K562 (cell line): ENCODE results near the gene CD2. TPM values are rescaled to one million over a fixed set of nuclear protein-coding genes. Genes with fewer than 3 reads are reported as not detected.

Experiments
- CBX3 ChIP-seq, 2 experiments: IDR thresholded peaks; 1 replicate in 1 of 2; 2 replicates in 1 of 2; pipeline ENCODE4 v1.6.1; 2012; ENCODE audit warnings: inconsistent platforms in 2 of 2, low read length in 2 of 2, borderline replicate concordance in 1 of 2, control low read depth in 1 of 2
- ELF4 ChIP-seq: fragments of 450-650 bp; formaldehyde crosslinking; IDR thresholded peaks from 2 replicates; pipeline ENCODE4 v1.4.0; 2022; ENCODE audit warnings: missing genetic modification characterization
- FOXA1 ChIP-seq: fragments of 450-650 bp; IDR thresholded peaks from 2 replicates; pipeline ENCODE4 v1.6.1; 2016; ENCODE audit warnings: mild to moderate bottlenecking, borderline replicate concordance
- GABPA ChIP-seq: fragments of 200-800 bp; sonication (Bioruptor generic); conservative IDR thresholded peaks from 2 replicates; pipeline ENCODE4 v1.6.1; 2016; ENCODE audit warnings: low read depth, missing genetic modification characterization, missing compliant biosample characterization
- HDAC6 ChIP-seq: IDR thresholded peaks from 2 replicates; pipeline ENCODE4 v1.6.1; 2012; ENCODE audit warnings: low read depth, mild to moderate bottlenecking, control low read depth, inconsistent platforms, low read length, moderate library complexity
- LEF1 ChIP-seq: fragments of 450-650 bp; IDR thresholded peaks from 2 replicates; pipeline ENCODE4 v1.6.1; 2016; ENCODE audit warnings: mild to moderate bottlenecking
- NR2C2 ChIP-seq, 2 experiments: fragments of 200-800 bp in 1 of 2; sonication (Bioruptor generic) in 1 of 2; sonication (generic) in 1 of 2; formaldehyde crosslinking in 1 of 2; IDR thresholded peaks; 2 replicates each; pipeline versions ENCODE4 v1.6.1 to v1.8.0; 2016 to 2022; ENCODE audit warnings: mild to moderate bottlenecking in 1 of 2, missing compliant biosample characterization in 1 of 2, missing genetic modification characterization in 1 of 2, missing genetic modification reagents in 1 of 2
- STAT6 ChIP-seq: sonication (generic); formaldehyde crosslinking; IDR thresholded peaks from 2 replicates; pipeline ENCODE4 v1.8.1; 2023; ENCODE audit warnings: mild to moderate bottlenecking, missing genetic modification reagents
- TBP ChIP-seq: optimal IDR thresholded peaks from 2 replicates; pipeline ENCODE3; 2011; ENCODE audit warnings: low read depth, low read length, improper control_type of control experiment
- ZNF263 ChIP-seq: sonication (generic); formaldehyde crosslinking; IDR thresholded peaks from 2 replicates; pipeline ENCODE4 v1.8.0; 2022; ENCODE audit warnings: mild to moderate bottlenecking, missing genetic modification reagents, borderline replicate concordance
- ZNF280B ChIP-seq: fragments of 250-450 bp; sonication (Bioruptor Pico); IDR thresholded peaks from 2 replicates; pipeline ENCODE4 v1.5.1; 2021; ENCODE audit warnings: mild to moderate bottlenecking
- ZNF354B ChIP-seq: fragments of 250-450 bp; sonication (Bioruptor Pico); IDR thresholded peaks from 2 replicates; pipeline ENCODE4 v1.4.0; 2020
- polyA plus RNA-seq, 8 experiments: library from polyadenylated mRNA; depleted of rRNA in 4 of 8; stranded (reverse) in 5 of 8; unstranded in 3 of 8; fragments of >200 nt; fragmentation: Nextera tagmentation in 2 of 8; fragmentation: Illumina TruSeq in 1 of 8; extraction: Ambion mirVana in 2 of 8; extraction: Trizol in 1 of 8; gene quantifications; 2 replicates each; pipeline versions ENCODE4 v1.2.1 to v1.2.3, GENCODE V29; 2011 to 2014; ENCODE audit warnings: inconsistent platforms in 1 of 8, missing spikeins in 1 of 8
- total RNA-seq, 7 experiments: library from RNA; depleted of rRNA in 6 of 7; stranded (reverse); fragments of >200 nt in 6 of 7; fragmentation: Illumina TruSeq in 2 of 7; extraction: Trizol in 2 of 7; gene quantifications; 2 replicates each; pipeline versions ENCODE4 v1.2.1 to v1.2.3, GENCODE V29; 2011 to 2021; ENCODE audit warnings: low replicate concordance in 1 of 7
- TF ChIP-seq, protein P1 (sequence below): fragments of 450-650 bp; IDR thresholded peaks from 2 replicates; pipeline ENCODE4 v1.6.1; 2014; ENCODE audit warnings: low read depth, mild to moderate bottlenecking, moderate library complexity, borderline replicate concordance
- TF ChIP-seq, protein P2 (sequence below): fragments of 250-450 bp; sonication (Bioruptor Pico); IDR thresholded peaks from 2 replicates; pipeline ENCODE4 v1.5.0; 2020; ENCODE audit warnings: mild to moderate bottlenecking, borderline replicate concordance
- TF ChIP-seq, protein P3 (sequence below): fragments of 200-800 bp; sonication (Bioruptor generic); IDR thresholded peaks from 2 replicates; pipeline ENCODE4 v1.6.1; 2017; ENCODE audit warnings: missing genetic modification characterization, missing compliant biosample characterization
- TF ChIP-seq, protein P4 (sequence below): sonication (generic); formaldehyde crosslinking; IDR thresholded peaks from 2 replicates; pipeline ENCODE4 v1.4.0; 2020; ENCODE audit warnings: mild to moderate bottlenecking, missing genetic modification reagents

Gene CD2
- total and polyA plus RNA-seq, 9 of the 15 experiments (the other 6 are each of a cell fraction or from before 2014, with no cell fraction given): 0.07 to 0.16 TPM; not detected in 7

DNA sequence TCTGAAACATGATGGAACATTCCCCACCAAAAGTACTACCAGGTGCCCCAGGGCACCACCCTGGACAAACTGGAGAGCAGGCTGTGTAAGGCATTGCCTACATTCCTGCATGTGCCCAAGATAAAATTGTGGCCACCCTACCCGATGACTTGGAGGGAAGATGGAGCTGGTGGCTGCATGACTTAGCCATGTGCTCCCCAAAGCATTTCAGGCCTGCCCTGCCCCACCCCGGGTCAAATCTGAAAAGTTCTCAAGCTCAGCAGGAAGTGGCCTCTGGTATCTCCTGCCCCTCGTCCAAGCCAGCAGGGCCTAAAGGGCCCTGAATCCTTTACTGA, 8.5 kb downstream of the CD2 start (continued):
- TF ChIP-seq HDAC6: no peak
- TF ChIP-seq TBP: no peak
- TF ChIP-seq ELF4 (CRISPR knock-in tag): no peak
- no peak for TF ChIP-seq STAT6 (CRISPR knock-in tag)
- TF ChIP-seq GABPA (tag): peak; percentile 38; the same call in 1 of the 2 replicates
- TF ChIP-seq, protein P1, sequence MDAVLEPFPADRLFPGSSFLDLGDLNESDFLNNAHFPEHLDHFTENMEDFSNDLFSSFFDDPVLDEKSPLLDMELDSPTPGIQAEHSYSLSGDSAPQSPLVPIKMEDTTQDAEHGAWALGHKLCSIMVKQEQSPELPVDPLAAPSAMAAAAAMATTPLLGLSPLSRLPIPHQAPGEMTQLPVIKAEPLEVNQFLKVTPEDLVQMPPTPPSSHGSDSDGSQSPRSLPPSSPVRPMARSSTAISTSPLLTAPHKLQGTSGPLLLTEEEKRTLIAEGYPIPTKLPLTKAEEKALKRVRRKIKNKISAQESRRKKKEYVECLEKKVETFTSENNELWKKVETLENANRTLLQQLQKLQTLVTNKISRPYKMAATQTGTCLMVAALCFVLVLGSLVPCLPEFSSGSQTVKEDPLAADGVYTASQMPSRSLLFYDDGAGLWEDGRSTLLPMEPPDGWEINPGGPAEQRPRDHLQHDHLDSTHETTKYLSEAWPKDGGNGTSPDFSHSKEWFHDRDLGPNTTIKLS: no peak
- TF ChIP-seq LEF1: no peak
- TF ChIP-seq FOXA1: no peak
- TF ChIP-seq, protein P2, sequence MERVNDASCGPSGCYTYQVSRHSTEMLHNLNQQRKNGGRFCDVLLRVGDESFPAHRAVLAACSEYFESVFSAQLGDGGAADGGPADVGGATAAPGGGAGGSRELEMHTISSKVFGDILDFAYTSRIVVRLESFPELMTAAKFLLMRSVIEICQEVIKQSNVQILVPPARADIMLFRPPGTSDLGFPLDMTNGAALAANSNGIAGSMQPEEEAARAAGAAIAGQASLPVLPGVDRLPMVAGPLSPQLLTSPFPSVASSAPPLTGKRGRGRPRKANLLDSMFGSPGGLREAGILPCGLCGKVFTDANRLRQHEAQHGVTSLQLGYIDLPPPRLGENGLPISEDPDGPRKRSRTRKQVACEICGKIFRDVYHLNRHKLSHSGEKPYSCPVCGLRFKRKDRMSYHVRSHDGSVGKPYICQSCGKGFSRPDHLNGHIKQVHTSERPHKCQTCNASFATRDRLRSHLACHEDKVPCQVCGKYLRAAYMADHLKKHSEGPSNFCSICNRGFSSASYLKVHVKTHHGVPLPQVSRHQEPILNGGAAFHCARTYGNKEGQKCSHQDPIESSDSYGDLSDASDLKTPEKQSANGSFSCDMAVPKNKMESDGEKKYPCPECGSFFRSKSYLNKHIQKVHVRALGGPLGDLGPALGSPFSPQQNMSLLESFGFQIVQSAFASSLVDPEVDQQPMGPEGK (CRISPR knock-in tag): no peak
- 0 out of 3 replicates have a peak, but pooled peaks of 1 of the 2 experiments have one; percentile 22 for TF ChIP-seq CBX3 (IDR thresholded peaks at IDR 0.05; ENCODE audit: borderline replicate concordance in 1 of 2, low read length in 2 of 2)
- TF ChIP-seq ZNF354B (CRISPR knock-in tag): no peak
- TF ChIP-seq ZNF280B (CRISPR knock-in tag): no peak
- TF ChIP-seq, protein P3, sequence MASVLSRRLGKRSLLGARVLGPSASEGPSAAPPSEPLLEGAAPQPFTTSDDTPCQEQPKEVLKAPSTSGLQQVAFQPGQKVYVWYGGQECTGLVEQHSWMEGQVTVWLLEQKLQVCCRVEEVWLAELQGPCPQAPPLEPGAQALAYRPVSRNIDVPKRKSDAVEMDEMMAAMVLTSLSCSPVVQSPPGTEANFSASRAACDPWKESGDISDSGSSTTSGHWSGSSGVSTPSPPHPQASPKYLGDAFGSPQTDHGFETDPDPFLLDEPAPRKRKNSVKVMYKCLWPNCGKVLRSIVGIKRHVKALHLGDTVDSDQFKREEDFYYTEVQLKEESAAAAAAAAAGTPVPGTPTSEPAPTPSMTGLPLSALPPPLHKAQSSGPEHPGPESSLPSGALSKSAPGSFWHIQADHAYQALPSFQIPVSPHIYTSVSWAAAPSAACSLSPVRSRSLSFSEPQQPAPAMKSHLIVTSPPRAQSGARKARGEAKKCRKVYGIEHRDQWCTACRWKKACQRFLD (CRISPR knock-in tag): peak; percentile 76
- no peak for TF ChIP-seq ZNF263 (CRISPR knock-in tag)
- TF ChIP-seq, protein P4, sequence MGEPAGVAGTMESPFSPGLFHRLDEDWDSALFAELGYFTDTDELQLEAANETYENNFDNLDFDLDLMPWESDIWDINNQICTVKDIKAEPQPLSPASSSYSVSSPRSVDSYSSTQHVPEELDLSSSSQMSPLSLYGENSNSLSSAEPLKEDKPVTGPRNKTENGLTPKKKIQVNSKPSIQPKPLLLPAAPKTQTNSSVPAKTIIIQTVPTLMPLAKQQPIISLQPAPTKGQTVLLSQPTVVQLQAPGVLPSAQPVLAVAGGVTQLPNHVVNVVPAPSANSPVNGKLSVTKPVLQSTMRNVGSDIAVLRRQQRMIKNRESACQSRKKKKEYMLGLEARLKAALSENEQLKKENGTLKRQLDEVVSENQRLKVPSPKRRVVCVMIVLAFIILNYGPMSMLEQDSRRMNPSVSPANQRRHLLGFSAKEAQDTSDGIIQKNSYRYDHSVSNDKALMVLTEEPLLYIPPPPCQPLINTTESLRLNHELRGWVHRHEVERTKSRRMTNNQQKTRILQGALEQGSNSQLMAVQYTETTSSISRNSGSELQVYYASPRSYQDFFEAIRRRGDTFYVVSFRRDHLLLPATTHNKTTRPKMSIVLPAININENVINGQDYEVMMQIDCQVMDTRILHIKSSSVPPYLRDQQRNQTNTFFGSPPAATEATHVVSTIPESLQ: 0 out of 2 replicates have a peak, but pooled peaks have one; percentile 14
- TF ChIP-seq NR2C2 (CRISPR knock-in tag; IDR thresholded peaks at IDR 0.05): no peak
- TF ChIP-seq NR2C2 (tag; IDR thresholded peaks at IDR 0.05): peak; percentile 73
